Measurements from ENCODE around the gene ZMIZ1. TPM values are rescaled to one million over a fixed set of nuclear protein-coding genes. Genes with fewer than 3 reads are reported as not detected.

Gene ZMIZ1, protein sequence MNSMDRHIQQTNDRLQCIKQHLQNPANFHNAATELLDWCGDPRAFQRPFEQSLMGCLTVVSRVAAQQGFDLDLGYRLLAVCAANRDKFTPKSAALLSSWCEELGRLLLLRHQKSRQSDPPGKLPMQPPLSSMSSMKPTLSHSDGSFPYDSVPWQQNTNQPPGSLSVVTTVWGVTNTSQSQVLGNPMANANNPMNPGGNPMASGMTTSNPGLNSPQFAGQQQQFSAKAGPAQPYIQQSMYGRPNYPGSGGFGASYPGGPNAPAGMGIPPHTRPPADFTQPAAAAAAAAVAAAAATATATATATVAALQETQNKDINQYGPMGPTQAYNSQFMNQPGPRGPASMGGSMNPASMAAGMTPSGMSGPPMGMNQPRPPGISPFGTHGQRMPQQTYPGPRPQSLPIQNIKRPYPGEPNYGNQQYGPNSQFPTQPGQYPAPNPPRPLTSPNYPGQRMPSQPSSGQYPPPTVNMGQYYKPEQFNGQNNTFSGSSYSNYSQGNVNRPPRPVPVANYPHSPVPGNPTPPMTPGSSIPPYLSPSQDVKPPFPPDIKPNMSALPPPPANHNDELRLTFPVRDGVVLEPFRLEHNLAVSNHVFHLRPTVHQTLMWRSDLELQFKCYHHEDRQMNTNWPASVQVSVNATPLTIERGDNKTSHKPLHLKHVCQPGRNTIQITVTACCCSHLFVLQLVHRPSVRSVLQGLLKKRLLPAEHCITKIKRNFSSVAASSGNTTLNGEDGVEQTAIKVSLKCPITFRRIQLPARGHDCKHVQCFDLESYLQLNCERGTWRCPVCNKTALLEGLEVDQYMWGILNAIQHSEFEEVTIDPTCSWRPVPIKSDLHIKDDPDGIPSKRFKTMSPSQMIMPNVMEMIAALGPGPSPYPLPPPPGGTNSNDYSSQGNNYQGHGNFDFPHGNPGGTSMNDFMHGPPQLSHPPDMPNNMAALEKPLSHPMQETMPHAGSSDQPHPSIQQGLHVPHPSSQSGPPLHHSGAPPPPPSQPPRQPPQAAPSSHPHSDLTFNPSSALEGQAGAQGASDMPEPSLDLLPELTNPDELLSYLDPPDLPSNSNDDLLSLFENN
- total RNA-seq: 5.7 and 11.5 TPM in 2 replicates

DNA sequence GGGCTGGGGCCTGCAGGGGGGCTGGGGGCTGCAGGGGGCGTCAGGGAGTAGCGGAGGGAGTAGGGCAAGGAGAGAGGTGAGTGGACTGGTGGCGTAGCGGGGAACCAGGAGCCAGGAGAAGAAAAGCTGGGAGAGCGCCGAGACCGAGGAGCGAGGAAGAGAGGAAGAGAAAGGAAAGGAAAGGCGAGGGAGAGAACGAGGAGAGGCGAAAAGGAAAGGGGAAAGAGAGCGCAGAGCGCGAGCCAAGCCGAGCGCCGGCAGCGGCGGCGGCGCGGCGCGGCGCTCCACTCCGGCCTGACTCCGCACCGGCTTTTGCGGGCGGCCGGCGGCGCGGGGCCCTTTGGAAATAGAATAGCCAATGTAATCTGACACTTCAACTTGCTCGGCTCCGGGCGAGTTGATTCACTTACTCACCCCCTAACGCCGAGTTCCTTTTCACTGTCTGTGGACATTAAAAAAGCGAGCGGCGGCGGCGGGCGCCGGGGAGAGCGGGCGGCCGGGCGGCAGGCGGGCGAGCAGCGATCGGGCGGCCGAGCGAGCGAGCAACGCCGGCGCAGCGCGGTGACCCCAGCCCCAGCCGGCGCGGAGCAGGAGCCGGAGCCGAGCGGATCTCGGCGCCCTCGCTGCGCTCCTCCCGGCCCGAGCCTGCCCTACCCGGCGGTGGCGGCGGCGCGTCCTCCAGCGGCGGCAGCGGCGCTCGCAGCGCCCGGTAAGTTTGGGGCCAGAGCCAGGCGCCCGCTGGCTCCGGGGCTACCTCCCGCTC, at the start of gene ZMIZ1:
ZMIZ1 (plus strand) TSS at position 405 of the 763 bp plus-strand sequence. CDS start 132,667 bp downstream, outside the sequence.

DNA sequence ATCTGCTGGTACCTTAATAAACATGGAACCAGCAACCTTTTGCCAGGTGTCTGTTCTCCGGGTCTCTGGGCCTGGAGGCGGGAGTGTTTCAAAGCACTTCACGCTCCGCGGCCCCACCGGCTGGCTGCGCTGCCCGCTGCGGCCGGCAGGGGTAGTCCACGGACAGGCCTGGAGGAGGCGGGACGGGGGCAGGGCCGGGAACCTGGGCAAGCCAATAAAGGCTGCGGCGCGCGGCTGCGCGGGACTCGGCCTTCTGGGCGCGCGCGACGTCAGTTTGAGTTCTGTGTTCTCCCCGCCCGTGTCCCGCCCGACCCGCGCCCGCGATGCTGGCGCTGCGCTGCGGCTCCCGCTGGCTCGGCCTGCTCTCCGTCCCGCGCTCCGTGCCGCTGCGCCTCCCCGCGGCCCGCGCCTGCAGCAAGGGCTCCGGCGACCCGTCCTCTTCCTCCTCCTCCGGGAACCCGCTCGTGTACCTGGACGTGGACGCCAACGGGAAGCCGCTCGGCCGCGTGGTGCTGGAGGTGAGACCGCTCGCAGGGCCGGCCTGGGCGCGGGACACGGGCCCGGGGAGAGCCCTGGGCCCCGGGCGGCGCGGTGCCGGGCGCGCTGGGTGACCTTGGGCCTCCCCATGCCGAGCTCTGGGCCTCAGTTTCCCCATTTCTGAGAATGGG, 278.6 kb downstream of the ZMIZ1 start, which contains the start of gene PPIF:
PPIF (plus strand) TSS at position 244 of the 668 bp plus-strand sequence; CDS start at position 324, 80 bp downstream.

